ENCODE results near the gene NDFIP2. TPM values are rescaled to one million over a fixed set of nuclear protein-coding genes. Genes with fewer than 3 reads are reported as not detected.

The NDFIP2 gene
- total RNA-seq, 1 experiment from 2014 or later: 48.4 TPM

DNA sequence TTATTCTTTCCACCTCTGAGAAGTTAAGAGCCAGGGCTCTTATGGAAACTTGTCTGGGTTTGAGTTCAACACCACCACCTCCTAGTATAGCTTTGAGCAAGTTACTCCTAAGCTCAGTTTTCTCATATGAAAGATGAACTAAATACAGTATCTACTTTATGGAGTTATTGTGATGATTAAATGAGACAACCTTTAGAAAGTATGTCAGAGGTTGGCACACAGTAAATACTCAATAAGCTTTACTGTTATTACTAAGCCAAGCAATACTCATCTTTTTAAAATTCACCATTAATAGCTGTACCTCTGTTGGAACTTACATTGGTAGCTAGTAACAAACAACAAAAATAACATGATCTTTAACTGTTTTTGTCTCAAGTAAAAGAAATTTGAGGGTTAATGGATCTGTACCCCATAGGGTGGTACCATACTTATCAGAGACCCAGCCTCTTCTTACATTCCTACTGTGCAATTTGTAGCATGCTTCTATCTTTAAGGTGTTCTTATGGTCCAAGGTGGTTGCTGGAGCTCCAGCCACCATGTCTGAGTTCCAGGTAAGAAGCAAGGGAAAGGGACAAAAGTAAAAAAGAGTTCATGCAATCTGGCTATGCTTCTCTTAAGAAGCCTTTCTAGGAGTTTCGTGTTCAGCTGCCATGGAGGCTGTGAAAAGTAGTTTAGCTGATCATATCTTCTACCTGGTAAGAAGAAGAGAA, 24.1 kb upstream of the NDFIP2 start:
- Histone ChIP-seq H2AFZ (no peak overlapping the region), H3K27ac (no peak overlapping the region), H3K9me2 (ENCODE audit: insufficient read depth) (no peaks in the 10 kb centered on the region), H3K27me3 (ENCODE audit: insufficient read depth, low read depth) (no peaks in the 10 kb centered on the region), H3K4me3 (no peak overlapping the region), H3F3A (ENCODE audit: insufficient read depth, low read depth) (peaks cover 13% of the 10 kb centered on the region; the same call in 1 of the 2 replicates), H3K4me1 (replicated peaks; ENCODE audit: insufficient read depth) (peaks cover 33% of the 10 kb centered on the region), H3K9me3 (ENCODE audit: insufficient read depth, low read depth) (no peaks in the 10 kb centered on the region), H3K4me2 (no peak overlapping the region), H4K20me1 (ENCODE audit: insufficient read depth) (no peaks in the 10 kb centered on the region), H3K79me2 (ENCODE audit: low read depth) (no peaks in the 10 kb centered on the region), H3K36me3 (ENCODE audit: low read depth) (no peaks in the 10 kb centered on the region)
- intact Hi-C loops (cut with micrococcal nuclease; ENCODE audit: unreplicated experiment): no loop called here
- DNase-seq: no peak
- ChIA-PET CTCF (no interaction called here), POLR2A (ENCODE audit: unreplicated experiment) (interaction anchor here (0.9 kb wide), 1 partner anchor 24 kb away, joined by 8 read pairs; the partner anchor contains the start of gene NDFIP2)
- BruUV-seq (replicated peaks): no TSS peak
- TF ChIP-seq EZH2 (IDR thresholded peaks at IDR 0.05; ENCODE audit: low read depth): no peak
- TF ChIP-seq, protein P1, sequence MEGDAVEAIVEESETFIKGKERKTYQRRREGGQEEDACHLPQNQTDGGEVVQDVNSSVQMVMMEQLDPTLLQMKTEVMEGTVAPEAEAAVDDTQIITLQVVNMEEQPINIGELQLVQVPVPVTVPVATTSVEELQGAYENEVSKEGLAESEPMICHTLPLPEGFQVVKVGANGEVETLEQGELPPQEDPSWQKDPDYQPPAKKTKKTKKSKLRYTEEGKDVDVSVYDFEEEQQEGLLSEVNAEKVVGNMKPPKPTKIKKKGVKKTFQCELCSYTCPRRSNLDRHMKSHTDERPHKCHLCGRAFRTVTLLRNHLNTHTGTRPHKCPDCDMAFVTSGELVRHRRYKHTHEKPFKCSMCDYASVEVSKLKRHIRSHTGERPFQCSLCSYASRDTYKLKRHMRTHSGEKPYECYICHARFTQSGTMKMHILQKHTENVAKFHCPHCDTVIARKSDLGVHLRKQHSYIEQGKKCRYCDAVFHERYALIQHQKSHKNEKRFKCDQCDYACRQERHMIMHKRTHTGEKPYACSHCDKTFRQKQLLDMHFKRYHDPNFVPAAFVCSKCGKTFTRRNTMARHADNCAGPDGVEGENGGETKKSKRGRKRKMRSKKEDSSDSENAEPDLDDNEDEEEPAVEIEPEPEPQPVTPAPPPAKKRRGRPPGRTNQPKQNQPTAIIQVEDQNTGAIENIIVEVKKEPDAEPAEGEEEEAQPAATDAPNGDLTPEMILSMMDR (conservative IDR thresholded peaks at IDR 0.05): no peak

- no TSS peak for BruUV-seq (replicated peaks)
- Histone ChIP-seq H3K4me2 (no peak overlapping the region), H4K20me1 (ENCODE audit: insufficient read depth) (no peaks in the 10 kb centered on the region), H3K4me3 (no peak overlapping the region), H3K4me1 (replicated peaks; ENCODE audit: insufficient read depth) (peaks cover 31% of the 10 kb centered on the region), H3K27ac (no peak overlapping the region), H3K9me3 (ENCODE audit: insufficient read depth, low read depth) (no peaks in the 10 kb centered on the region), H3K27me3 (ENCODE audit: insufficient read depth, low read depth) (no peaks in the 10 kb centered on the region), H3F3A (ENCODE audit: insufficient read depth, low read depth) (peaks cover 13% of the 10 kb centered on the region; the same call in 1 of the 2 replicates), H3K36me3 (ENCODE audit: low read depth) (no peaks in the 10 kb centered on the region), H3K79me2 (ENCODE audit: low read depth) (no peaks in the 10 kb centered on the region), H3K9me2 (ENCODE audit: insufficient read depth) (no peaks in the 10 kb centered on the region), H2AFZ (no peak overlapping the region)
- no peak for DNase-seq
- intact Hi-C loops (cut with micrococcal nuclease; ENCODE audit: unreplicated experiment): no loop called here
- POLR2A ChIA-PET (ENCODE audit: unreplicated experiment): no interaction called here
- CTCF ChIA-PET: no interaction called here
- TF ChIP-seq EZH2 (IDR thresholded peaks at IDR 0.05; ENCODE audit: low read depth): no peak
- TF ChIP-seq, protein P1 (conservative IDR thresholded peaks at IDR 0.05): no peak
Measured at GRCh38 chr13:79457390-79457789, 23.6 kb upstream of the NDFIP2 start.

DNA sequence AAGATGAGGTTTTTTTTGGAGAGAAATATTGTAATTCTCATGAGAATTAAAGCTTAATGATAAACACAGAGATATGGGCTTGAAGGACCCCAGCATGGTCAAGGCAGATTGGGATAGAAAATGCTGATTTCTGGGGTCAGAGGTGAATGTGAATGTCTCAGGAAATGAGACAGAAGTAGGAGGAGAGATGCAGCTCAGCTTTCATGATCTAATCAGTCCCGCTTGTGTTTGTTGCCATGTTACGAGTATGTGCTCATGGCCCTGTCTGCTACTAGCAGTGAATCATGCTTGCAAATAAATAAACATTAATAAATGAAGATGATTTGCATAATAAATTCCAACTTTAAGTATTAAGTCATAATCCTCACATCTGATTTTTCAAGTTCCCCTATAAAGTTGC, 23.0 kb upstream of the NDFIP2 start:
- POLR2A ChIA-PET (ENCODE audit: unreplicated experiment): no interaction called here
- H3K27ac ChIP-seq: no peak overlapping the region
- H3K4me1 ChIP-seq (replicated peaks; ENCODE audit: insufficient read depth): peaks cover 31% of the 10 kb centered on the region
- intact Hi-C loops (cut with micrococcal nuclease; ENCODE audit: unreplicated experiment): no loop called here
- H2AFZ ChIP-seq: no peak overlapping the region
- BruUV-seq (replicated peaks): no TSS peak
- CTCF ChIA-PET: no interaction called here
- no peaks in the 10 kb centered on the region for H3K36me3 ChIP-seq (ENCODE audit: low read depth)
- no peaks in the 10 kb centered on the region for H4K20me1 ChIP-seq (ENCODE audit: insufficient read depth)
- H3K4me2 ChIP-seq: no peak overlapping the region
- TF ChIP-seq, protein P1 (conservative IDR thresholded peaks at IDR 0.05): no peak
- TF ChIP-seq EZH2 (IDR thresholded peaks at IDR 0.05; ENCODE audit: low read depth): no peak
- H3F3A ChIP-seq (ENCODE audit: insufficient read depth, low read depth): peaks cover 13% of the 10 kb centered on the region; the same call in 1 of the 2 replicates
- no peaks in the 10 kb centered on the region for H3K9me3 ChIP-seq (ENCODE audit: insufficient read depth, low read depth)
- H3K79me2 ChIP-seq (ENCODE audit: low read depth): no peaks in the 10 kb centered on the region
- H3K4me3 ChIP-seq: no peak overlapping the region
- no peak for DNase-seq
- H3K27me3 ChIP-seq (ENCODE audit: insufficient read depth, low read depth): no peaks in the 10 kb centered on the region
- no peaks in the 10 kb centered on the region for H3K9me2 ChIP-seq (ENCODE audit: insufficient read depth)
